K562 (cell line): ENCODE results near the gene KLK2. TPM values are rescaled to one million over a fixed set of nuclear protein-coding genes. Genes with fewer than 3 reads are reported as not detected.

Experiments used
- ARHGAP35 ChIP-seq: fragments of 450-650 bp; IDR thresholded peaks from 2 replicates; pipeline ENCODE4 v1.6.1; 2018; ENCODE audit not compliant: partially characterized antibody
- CBFA2T2 ChIP-seq: fragments of 450-650 bp; conservative IDR thresholded peaks from 2 replicates; pipeline ENCODE4 v1.6.1; 2017; ENCODE audit warnings: mild to moderate bottlenecking
- COPS2 ChIP-seq: fragments of 450-650 bp; conservative IDR thresholded peaks from 2 replicates; pipeline ENCODE4 v1.6.1; 2016; ENCODE audit warnings: mild to moderate bottlenecking, moderate library complexity
- DLX4 ChIP-seq: fragments of 250-450 bp; sonication (Bioruptor Pico); IDR thresholded peaks from 2 replicates; pipeline ENCODE4 v1.6.1; 2021; ENCODE audit warnings: mild to moderate bottlenecking
- ELK3 ChIP-seq: fragments of 450-650 bp; formaldehyde crosslinking; IDR thresholded peaks from 2 replicates; pipeline ENCODE4 v1.4.0; 2020; ENCODE audit warnings: mild to moderate bottlenecking
- FOSL1 ChIP-seq: fragments of 200-800 bp; sonication (Bioruptor generic); conservative IDR thresholded peaks from 2 replicates; pipeline ENCODE4 v1.6.1; 2016; ENCODE audit warnings: missing genetic modification characterization, missing compliant biosample characterization
- GATA2 ChIP-seq: sonication (generic); formaldehyde crosslinking; IDR thresholded peaks from 2 replicates; pipeline ENCODE4 v1.4.0; 2020; ENCODE audit warnings: mild to moderate bottlenecking, missing genetic modification reagents
- MTF1 ChIP-seq: fragments of 250-450 bp; sonication (Bioruptor Pico); IDR thresholded peaks from 2 replicates; pipeline ENCODE4 v1.9.0; 2021; ENCODE audit warnings: moderate library complexity, mild to moderate bottlenecking, inconsistent platforms, borderline replicate concordance
- NRF1 ChIP-seq, 2 experiments: fragments of 450-650 bp; IDR thresholded peaks in 1 of 2; conservative IDR thresholded peaks in 1 of 2; 2 replicates each; pipeline ENCODE4 v1.6.1; 2014; ENCODE audit warnings: mild to moderate bottlenecking in 2 of 2
- POLR2AphosphoS5 ChIP-seq: IDR thresholded peaks from 2 replicates; pipeline ENCODE4 v1.6.1; 2011; ENCODE audit warnings: mild to moderate bottlenecking, low read depth, low read length, moderate library complexity; ENCODE audit not compliant: control insufficient read depth, insufficient read depth
- POLR2B ChIP-seq: fragments of 450-650 bp; IDR thresholded peaks from 2 replicates; pipeline ENCODE4 v1.6.1; 2018; ENCODE audit warnings: low read depth; ENCODE audit not compliant: partially characterized antibody
- PTBP1 ChIP-seq: fragments of 200-400 bp; formaldehyde crosslinking; IDR thresholded peaks from 2 replicates; pipeline ENCODE4 v1.6.1; 2017; ENCODE audit warnings: low read depth, low read length
- RAD51 ChIP-seq: fragments of 450-650 bp; IDR thresholded peaks from 2 replicates; pipeline ENCODE4 v1.7.1; 2016; ENCODE audit warnings: low read depth, mild to moderate bottlenecking, borderline replicate concordance
- SAFB2 ChIP-seq: fragments of 200-400 bp; formaldehyde crosslinking; IDR thresholded peaks from 2 replicates; pipeline ENCODE4 v1.6.1; 2018; ENCODE audit warnings: borderline replicate concordance, low read length, low read depth, moderate library complexity; ENCODE audit not compliant: severe bottlenecking
- SLC30A9 ChIP-seq: fragments of 250-450 bp; sonication (Bioruptor Pico); IDR thresholded peaks from 2 replicates; pipeline ENCODE4 v1.8.0; 2022; ENCODE audit warnings: mild to moderate bottlenecking, moderate library complexity
- SMARCB1 ChIP-seq: IDR thresholded peaks from 2 replicates; pipeline ENCODE4 v1.6.1; 2011; ENCODE audit warnings: improper control_type of control experiment, low read depth; ENCODE audit not compliant: insufficient read length
- SNRNP70 ChIP-seq: fragments of 200-400 bp; formaldehyde crosslinking; optimal IDR thresholded peaks from 2 replicates; pipeline ENCODE3; 2017; ENCODE audit warnings: low read depth, low read length
- SRSF9 ChIP-seq: fragments of 200-400 bp; formaldehyde crosslinking; IDR thresholded peaks from 2 replicates; pipeline ENCODE4 v1.6.1; 2017; ENCODE audit warnings: low read depth, low read length, borderline replicate concordance
- ZBTB33 ChIP-seq: sonication (generic); formaldehyde crosslinking; IDR thresholded peaks from 2 replicates; pipeline ENCODE4 v1.8.1; 2023; ENCODE audit warnings: mild to moderate bottlenecking, missing genetic modification reagents
- ZBTB49 ChIP-seq: sonication (generic); formaldehyde crosslinking; IDR thresholded peaks from 2 replicates; pipeline ENCODE4 v1.8.0; 2022; ENCODE audit warnings: missing genetic modification reagents, mild to moderate bottlenecking, borderline replicate concordance
- ZNF324 ChIP-seq: fragments of 250-450 bp; sonication (Bioruptor Pico); IDR thresholded peaks from 2 replicates; pipeline ENCODE4 v1.4.0; 2020; ENCODE audit warnings: mild to moderate bottlenecking
- ZNF644 ChIP-seq: fragments of 200-800 bp; sonication (Bioruptor generic); IDR thresholded peaks from 2 replicates; pipeline ENCODE4 v1.6.1; 2016; ENCODE audit warnings: low read depth, missing genetic modification characterization, missing compliant biosample characterization
- ZNF76 ChIP-seq: fragments of 250-450 bp; sonication (Bioruptor Pico); IDR thresholded peaks from 2 replicates; pipeline ENCODE4 v1.4.0; 2020; ENCODE audit warnings: mild to moderate bottlenecking, moderate library complexity, borderline replicate concordance
- polyA plus RNA-seq, 8 experiments: library from polyadenylated mRNA; depleted of rRNA in 4 of 8; stranded (reverse) in 5 of 8; unstranded in 3 of 8; fragments of >200 nt; fragmentation: Nextera tagmentation in 2 of 8; fragmentation: Illumina TruSeq in 1 of 8; extraction: Ambion mirVana in 2 of 8; extraction: Trizol in 1 of 8; gene quantifications; 2 replicates each; pipeline versions ENCODE4 v1.2.1 to v1.2.3, GENCODE V29; 2011 to 2014; ENCODE audit warnings: inconsistent platforms in 1 of 8, missing spikeins in 1 of 8
- total RNA-seq, 7 experiments: library from RNA; depleted of rRNA in 6 of 7; stranded (reverse); fragments of >200 nt in 6 of 7; fragmentation: Illumina TruSeq in 2 of 7; extraction: Trizol in 2 of 7; gene quantifications; 2 replicates each; pipeline versions ENCODE4 v1.2.1 to v1.2.3, GENCODE V29; 2011 to 2021; ENCODE audit warnings: low replicate concordance in 1 of 7

The KLK2 gene
- total and polyA plus RNA-seq, 9 of the 15 experiments (the other 6 are each of a cell fraction or from before 2014, with no cell fraction given): 0.11 to 0.47 (median 0.23) TPM; not detected in 1

GRCh38 chr19:50878851-50879250 is 5.6 kb downstream of the KLK2 start (continued):
- TF ChIP-seq SLC30A9: no peak
- no peak for TF ChIP-seq ARHGAP35
- TF ChIP-seq ZBTB33: no peak
- TF ChIP-seq ZBTB49 (CRISPR knock-in tag): no peak
- TF ChIP-seq GATA2 (CRISPR knock-in tag): peak; percentile 82
- TF ChIP-seq SRSF9: no peak
- TF ChIP-seq FOSL1 (tag): peak; percentile 53; the same call in 1 of the 2 replicates
- no peak for TF ChIP-seq SMARCB1
- TF ChIP-seq ZNF644 (tag): no peak
- no peak for TF ChIP-seq ZNF76 (CRISPR knock-in tag)
- TF ChIP-seq POLR2AphosphoS5: peak; percentile 53; the same call in 1 of the 2 replicates
- 0 out of 4 replicates have a peak, but pooled peaks of 1 of the 2 experiments have one; percentile 23 for TF ChIP-seq NRF1 (conservative IDR thresholded peaks at IDR 0.05 in 1 of 2, IDR thresholded peaks at IDR 0.05 in 1 of 2)
- TF ChIP-seq CBFA2T2: peak; percentile 71
- TF ChIP-seq MTF1 (CRISPR knock-in tag): no peak
- no peak for TF ChIP-seq ELK3 (CRISPR knock-in tag)
- no peak for TF ChIP-seq SNRNP70
- TF ChIP-seq RAD51: no peak
- no peak for TF ChIP-seq POLR2B
- no peak for TF ChIP-seq ZNF324 (CRISPR knock-in tag)
- TF ChIP-seq DLX4 (CRISPR knock-in tag): no peak
- TF ChIP-seq SAFB2: no peak
- no peak for TF ChIP-seq PTBP1
- no peak for TF ChIP-seq COPS2
